Dermis blood vessel endothelial cell (primary cell): ENCODE results near the gene YY1. TPM values are rescaled to one million over a fixed set of nuclear protein-coding genes. Genes with fewer than 3 reads are reported as not detected.
"Not testable (repeated sequence)": the region's sequence is repeated elsewhere in the genome, so short reads cannot be mapped to it uniquely, and the experiment has no call there.

Experiments used
- DNase-seq: peaks from one replicate; pipeline ENCODE4 v3.0.0; 2010
- total RNA-seq: library from RNA; depleted of rRNA; stranded (reverse); fragments of >200 nt; gene quantifications from 2 replicates; pipeline ENCODE4 v1.2.3, GENCODE V29; 2014

Gene YY1
- total RNA-seq, 1 donor from 2014 or later: 55.1 TPM

DNA sequence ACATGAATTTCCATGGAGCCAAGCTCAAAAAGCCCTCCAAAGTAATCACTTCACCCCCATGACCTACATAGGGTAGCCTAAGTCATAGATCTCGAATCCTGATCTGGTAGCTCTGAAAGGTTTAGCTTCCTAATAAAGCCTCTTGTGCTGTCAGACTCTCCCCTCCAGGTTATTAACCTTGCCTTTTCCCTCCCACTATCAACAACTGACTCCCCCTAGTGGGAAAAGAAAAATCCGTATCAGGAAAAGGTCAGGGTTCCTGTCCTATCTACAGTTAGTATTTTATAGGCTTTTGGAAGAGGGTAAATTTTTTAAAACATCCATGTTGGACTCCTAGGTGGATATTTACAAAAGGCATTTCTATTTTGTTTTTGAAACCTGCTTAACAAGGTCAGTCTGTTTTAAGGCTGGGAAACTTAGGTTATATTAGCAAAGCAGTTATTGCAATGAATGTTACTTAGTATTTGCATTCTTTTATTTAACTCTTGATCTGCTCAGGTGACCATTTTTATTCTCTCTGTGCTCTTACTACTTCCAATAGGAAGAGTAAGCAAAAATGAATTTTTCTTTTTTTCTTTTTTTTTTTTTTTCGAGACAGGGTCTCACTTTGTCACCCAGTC lies 8.0 kb downstream of the YY1 start:
- DNase-seq: peak; percentile 74

DNA sequence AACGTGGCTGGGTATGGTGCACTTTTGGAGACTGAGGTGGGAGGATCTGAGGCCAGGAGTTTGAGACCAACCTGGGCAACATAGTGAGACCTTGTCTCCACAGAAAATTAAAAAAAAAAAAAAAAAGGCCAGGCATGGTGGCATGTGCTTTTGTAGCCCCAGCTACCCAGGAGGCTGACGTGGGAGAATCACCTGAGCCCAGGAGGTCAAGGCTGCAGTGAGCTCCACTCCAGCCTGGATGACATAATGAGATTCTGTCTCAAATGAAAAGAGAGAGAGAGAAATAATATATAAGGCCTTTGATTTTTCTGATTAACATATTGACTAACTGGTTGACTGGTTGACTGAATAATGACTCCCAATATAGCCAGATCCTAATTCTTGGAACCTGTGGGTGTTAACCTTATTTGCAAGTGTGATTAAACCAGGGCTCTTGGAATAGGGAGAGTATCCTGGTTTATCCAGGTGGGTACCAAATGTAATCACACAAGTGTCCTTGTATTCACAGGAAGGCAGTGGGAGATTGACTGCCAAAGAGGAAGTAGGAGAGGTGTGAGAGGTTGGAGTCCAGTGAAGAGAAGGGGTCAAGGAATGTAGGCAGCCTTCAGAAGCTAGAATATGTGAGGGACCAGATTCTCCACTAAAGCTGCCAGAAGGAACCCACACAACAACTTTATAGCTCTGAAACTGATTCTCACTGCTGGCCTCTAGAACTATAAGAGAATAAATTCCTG lies 12.0 kb downstream of the YY1 start:
- DNase-seq: no peak

DNA sequence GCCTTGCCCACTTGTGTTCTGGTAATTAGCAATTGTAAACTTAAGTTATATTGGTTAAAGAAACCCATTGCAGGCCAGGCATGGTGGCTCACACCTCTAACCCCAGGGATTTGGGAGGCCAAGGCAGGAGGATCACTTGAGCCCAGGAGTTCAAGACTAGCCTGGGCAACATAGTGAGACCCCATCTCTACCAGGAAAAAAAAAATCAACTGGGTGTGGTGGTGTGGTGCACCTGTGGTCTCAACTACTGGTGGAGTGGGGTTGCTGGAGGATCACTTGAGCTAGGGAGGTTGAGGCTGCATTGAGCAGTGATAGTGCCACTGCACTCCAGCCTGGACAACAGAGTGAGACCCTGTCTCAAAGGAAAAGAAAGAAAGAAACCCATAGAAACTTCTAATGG lies 13.7 kb downstream of the YY1 start:
- DNase-seq: no peak

DNA sequence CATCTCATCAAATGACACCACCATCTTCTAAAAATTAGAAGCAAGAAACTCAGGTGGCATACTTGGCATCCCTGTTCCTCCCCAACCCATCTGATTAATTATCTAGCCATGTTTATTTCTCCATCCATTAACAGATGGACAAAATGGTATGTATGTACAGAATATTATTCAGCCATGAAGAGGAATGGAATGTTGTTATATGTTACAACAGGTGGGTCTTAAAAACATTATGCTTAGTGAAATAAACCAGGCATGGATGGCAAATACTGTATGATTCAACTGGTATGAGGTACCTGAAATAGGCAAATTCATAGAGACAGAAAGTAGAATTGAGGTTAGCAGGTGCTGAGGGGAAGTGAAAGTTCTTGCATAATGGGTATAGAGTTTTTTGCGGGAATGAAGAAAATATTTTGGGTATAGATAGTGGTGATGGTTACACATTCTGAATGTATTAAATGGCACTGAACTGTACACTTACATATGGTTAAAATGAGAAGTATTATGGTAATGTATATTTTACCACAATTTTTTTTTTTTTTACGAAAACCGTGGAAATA lies 17.5 kb downstream of the YY1 start:
- no peak for DNase-seq

DNA sequence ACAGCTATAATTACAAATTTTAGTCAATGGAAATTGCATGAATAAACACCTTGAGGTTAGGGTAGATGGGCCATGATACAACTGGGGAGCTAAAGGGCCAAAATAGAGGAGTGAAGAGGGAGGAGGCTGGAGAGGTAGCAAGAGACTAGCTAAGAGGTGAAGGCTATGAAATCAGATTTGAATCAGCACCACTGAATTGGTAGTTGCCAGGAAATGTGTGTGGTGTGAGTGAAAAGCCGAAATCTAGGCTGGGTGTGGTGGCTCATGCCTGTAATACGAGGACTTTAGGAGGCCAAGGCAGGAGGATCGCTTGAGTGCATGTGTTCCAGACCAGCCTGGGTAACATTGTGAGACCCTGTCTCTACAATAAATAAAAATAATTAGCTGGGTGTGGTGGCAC lies 22.7 kb downstream of the YY1 start:
- DNase-seq: no peak

DNA sequence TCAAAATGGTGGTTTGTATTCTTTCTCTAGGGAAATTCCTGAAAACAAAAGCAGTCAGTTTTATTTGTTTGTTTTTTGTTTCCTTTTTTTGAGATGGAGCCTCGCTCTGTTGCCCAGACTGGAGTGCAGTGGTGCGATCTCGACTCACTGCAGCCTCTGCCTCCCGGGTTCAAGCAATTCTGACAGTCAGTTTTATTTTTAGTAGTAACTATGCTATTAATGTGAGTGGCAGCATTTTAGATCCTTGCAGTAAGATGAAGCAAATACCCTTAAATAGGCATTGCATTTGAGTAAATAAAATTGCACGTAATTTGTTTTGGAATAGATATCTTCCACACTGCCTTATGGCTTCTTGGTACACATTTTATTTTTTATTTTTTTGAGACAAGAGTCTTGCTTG lies 23.6 kb downstream of the YY1 start:
- peak; percentile 26 for DNase-seq

DNA sequence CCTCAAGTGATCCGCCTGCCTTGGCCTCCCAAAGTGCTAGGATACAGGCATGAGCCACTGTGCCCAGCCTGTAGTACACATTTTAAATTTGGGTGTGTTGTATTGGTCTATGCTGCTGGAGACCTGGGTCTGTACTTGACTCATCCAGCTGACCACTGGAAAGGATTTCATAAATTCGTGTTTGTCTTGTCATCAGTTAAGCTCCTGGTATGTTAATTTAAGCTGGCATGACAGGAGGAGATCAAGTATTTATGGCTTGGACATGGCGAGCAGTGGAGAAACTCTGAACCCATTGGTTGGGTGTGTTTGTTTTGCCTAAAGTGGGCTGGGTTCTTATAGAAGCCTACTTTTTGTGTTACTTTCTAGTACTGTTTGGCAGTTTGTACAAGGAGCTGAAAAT lies 24.2 kb downstream of the YY1 start:
- no peak for DNase-seq

DNA sequence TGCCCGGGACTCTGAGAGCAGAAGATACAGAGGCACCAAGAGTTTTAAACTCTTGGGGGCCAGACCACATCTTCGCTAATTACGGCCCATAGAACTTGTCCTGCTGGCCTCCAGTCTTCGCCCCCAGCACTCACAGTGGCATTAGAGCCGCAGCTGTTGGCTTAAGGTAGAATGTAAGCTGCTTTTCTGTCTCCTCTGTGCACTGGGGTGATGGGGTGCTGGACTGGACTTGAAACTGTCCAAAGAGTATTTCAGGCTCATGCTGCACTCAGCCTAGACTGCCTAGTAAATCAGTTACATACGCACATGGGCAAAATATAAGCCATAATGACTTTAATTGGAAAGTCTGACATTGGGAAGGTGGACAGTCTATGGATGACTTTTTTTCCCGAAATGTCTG lies 29.0 kb downstream of the YY1 start:
- DNase-seq: no peak

DNA sequence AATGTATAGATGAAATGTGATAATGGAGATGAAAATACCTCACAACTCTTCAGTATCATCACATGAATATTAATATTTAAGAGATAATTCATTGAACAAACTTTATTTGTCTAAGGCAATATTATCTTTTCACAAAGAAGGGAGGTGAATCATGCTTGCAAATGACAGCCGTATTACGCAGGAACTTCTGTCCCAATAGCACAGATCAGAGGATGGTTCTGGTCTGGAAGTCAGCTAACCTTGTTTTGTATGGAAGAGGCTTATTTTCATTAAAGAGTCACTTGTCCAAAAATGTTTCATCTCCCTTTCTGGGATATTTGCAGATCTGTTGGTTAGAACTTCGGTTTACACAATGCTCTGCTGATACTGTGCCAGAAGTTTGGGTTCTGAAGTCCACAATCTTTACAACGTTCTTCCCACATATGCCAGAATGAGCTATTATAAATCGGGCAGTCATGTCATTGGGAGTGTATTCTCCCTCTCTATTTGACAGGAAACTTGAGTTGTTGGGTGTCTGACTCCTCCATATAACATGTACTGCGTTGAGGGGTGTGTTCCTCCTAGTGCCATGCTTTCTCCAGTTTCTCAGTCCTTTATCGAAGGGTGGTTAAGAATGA lies 29.8 kb downstream of the YY1 start:
- no peak for DNase-seq

DNA sequence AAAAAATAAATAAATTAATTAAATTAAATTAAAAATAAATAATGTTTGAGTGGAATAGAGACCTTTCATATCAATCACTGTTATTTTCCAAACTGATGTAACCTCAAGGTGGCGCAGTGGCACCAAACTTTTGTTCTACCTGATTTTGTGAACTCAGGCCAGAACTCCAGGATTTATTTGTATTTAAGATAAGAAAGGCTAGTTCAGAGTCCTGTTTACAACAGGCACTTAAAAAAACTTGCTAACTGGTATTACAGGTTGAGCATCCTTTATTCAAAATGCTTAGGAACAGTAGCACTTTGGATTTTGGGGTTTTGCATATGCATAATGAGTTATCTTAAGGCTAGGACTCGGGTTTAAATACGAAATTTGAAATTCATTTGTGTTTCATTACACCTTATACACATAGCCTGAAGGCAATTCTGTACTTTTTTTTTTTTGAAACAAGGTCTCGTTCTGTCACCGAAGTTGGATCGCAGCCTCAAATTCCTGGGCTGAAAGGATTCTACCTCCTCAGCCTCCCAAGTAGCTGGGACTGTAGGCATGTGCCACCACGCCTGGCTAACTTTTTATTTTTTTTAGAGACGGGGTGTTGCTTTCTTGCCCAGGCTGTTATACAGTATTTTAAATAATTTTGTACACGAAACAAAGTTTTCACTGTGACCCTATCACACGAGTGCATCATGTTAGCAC lies 32.4 kb downstream of the YY1 start:
- DNase-seq: peak; percentile 67

DNA sequence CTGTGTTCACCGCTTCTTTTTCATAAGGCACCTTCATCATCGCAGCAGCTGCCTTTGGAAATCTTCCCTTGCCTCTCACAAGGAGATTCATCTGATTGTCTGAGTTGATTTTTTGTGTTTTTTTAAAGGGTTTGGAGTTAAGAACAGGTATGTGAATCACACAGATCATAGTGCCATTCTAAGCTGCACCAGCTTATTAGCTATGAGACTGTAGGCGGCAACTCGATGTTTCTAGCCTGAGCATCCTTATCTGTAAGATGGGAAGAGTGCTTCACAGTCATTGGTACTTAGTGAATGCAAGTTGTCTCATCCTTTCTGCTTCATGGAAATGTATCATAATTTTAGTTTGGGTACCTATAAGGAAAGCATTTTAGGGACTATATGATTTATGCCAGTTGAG lies 35.3 kb downstream of the YY1 start:
- no peak for DNase-seq

DNA sequence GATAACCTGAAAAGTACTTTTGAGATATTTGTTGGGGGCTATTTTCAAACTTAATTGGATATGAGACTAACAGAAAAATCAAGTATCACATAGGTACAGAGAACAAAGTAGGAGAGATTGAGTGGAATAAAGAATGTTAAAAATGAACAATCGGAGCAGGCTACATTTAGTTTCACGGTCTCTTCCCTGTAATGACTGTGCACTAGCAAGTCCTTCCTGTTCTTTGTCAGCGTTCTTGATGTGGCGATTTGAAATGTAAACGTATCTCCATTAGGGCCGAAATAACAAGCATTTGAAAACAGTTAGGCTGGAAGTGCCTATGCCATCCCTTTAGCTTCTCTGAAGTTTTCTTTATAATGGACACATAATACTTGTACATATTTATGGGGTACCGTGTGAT lies 36.3 kb downstream of the YY1 start:
- DNase-seq: peak; percentile 33

DNA sequence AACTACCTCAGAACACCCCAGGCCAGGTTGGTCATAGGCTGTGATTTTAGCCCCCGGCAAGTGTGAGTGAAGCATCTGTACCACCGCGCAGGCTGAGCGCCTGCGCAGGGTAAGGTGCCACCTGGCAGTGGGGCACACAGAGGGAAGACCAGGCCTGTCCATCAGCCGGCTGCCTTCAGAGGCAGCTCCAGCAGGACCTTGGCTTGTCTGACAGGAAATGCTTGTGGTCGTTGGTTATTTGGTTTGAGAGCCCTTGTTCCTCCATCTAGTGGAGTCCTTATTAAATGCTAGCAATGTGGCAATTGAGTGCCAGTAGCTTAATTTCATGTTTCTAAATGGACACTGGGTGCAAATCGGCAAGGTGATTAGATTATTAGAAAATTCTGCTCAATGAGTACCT lies 39.8 kb downstream of the YY1 start:
- DNase-seq: peak; percentile 66

DNA sequence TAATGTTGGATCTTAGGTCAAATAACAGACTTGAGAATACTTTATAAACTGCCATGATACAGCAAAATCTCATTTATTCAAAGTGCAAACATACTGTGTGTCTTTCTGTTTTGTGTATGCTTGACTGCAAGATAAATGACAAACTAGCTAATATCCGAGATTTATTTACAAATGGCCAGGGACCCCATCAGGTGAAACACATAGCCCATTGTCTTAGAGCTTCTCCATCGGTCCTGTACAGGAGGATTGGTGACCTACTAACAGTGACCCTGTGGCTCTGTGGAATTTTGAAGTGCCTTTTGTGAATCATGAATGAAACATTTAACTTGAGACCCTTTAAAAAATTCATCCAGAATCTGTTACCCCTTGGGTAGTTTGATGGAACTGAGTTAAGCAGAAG lies 40.2 kb downstream of the YY1 start:
- DNase-seq: no peak

DNA sequence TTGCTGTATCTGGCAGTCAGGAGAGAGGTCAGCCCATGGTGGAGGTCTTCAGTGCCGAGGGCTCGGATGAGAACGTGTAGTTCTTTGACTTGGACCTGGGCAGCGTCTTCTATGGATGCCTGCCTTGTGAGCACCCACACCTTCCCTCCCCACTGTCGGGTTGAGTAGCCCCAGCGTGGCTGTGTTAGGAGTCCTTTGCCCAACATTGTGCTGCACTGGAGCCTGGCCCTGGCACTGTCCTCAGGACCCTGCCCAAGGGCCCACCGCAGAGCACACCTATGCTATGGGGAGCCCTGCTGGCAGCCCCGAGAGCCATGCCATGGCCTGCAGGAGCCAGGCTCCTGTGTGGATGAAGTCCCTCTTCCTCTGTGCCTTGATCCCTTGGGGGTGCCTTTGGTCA lies 40.6 kb downstream of the YY1 start:
- DNase-seq: no peak

DNA sequence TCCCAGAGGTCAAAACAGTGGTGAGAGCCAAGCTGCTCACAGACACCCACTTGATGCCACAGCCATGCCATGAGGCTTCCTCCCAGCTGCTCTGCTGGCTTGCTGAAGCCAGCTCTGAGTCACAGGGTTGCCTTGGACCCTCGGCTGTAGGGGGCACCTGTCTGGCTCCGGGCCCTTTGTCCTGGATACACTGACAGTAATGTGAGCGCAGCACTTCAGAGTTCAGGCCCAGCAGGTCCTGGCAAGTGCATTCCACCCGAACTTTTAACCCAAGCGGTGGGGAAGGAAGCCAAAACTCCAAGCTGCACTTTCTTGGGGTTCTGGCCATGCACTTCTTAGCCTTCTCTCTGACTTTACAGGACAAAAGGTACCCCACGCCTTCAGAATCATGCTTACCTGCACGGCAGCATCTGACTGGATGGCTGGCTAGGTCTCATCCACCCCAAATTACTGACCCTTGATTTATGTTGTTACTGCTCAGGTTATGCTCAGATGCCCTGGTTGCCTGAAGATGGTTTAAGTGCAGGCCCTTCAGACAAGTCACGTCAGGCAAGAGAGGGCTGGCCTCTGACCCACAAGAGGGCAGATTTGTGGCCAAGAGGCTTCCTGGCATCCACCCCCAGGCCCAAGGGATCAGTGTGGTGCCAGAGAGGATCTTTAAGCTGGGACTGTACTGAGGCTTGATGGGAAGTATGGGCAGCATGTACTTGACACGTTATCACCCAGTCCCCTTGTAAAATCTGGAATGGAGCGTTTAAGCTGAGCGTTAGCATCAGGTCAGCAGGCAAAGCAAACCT lies 42.5 kb downstream of the YY1 start:
- no peak for DNase-seq

DNA sequence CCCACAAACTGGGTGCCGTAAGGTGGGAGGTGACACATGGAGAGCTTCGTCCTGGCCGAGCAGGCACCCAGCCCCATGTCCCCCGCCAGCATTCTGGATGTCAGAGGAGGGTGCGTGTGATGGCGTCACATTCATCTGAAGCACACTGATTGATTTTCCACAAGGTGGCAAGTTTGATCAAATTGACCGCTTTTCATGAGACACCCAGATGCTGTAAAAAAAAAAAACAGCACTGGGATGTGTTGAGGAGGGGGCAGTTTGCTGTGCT lies 43.1 kb downstream of the YY1 start:
- no peak for DNase-seq

DNA sequence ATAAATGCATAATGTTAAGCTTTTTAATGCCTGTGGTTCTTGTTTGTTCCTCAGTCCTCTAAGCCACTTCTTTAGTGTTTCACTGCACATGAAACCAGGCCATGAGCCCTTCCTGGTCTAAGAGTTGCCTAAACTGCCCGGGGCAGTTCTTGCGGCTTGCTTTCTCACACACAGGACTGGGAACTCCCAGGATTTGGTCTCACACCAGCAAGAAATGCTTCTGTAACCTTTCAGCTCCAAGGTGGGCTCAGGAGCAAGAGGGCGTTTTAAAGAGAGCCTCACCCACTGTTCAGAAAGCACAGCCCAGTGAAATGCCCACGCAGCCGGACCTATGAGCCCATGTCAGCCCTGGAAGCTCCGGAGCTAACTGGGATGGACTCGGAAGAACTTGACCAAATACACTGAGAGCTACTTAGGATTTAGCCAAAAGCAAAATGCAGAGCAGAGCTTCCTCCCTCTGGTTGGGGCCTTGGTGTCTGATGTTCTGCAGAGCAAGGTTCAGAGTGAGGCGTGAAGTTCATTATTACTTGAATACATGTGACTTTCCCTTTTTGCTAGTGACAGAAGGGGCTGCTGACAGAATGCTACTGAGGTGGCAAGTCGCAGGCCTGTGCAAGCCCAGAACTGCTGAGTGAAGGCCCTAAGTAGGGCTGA lies 43.9 kb downstream of the YY1 start:
- DNase-seq: no peak

DNA sequence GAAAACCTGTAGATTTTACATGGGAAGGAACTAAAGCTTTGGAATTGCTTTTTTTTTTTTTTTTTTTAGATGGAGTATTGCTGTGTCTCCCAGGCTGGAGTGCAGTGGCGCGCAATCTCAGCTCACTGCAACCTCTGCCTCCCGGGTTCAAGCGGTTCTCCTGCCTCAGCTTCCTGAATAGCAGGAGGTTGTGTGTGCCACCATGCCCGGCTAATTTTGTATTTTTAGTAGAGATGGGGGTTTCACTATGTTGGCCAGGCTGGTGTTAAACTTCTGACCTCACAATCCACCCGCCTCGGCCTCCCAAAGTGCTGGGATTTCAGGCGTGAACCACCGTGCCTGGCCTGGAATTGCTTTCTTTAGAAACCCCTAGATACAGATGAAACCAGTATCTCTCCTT lies 44.5 kb downstream of the YY1 start:
- DNase-seq: not testable (repeated sequence)

DNA sequence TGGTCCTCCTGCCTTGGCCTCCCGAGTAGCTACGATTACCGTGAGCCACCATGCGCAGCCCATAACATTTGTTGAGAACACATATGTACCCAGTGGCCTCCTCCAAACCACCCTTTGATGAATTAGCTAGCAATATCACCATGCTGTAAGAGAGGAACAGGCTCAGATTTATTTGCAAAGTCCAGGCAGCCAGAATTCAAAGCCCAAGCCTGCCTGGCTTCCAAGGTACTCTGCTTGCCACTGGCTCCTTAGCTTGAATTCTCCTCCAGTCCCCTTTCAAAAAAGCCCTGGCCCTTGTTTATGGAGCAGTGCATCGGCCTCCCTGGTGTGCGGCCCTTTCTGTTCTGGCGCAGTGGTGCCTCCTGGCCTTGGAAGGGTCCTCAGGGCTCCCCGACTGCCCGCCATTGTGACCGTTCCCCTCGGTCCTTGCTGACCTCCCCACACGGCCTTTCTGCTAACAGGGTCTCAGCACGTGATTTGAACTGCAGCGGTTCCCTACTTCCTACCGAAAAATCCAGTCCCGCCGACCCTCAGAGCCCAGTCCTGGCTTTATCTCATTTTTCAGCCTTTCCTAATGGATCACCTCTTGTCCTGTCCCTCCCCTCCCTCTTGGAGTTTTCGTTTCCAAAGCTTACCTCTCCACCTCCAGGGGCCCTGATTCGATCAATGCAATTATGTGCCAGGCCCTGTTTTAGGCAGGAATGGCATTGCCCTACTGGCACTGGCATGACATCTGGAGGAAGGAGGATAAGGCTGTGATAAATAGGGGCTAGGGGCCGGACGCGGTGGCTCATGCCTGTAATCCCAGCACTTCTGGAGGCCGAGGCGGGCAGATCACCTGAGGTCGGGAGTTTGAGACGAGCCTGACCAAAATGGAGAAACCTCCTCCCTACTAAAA lies 45.3 kb downstream of the YY1 start:
- no peak for DNase-seq
